Transverse colon (tissue), 3 donors: ENCODE results near the gene SIT1.

Experiments used
- POLR2A ChIP-seq: fragments of 450-650 bp; IDR thresholded peaks from one replicate; pipeline ENCODE4 v1.6.1; 2016; ENCODE audit warnings: antibody characterized with exemption, mild to moderate bottlenecking, moderate library complexity
- TF ChIP-seq, protein P1 (sequence below), 5 experiments: fragments of 200-600 bp in 3 of 5; fragments of 450-650 bp in 2 of 5; sonication (generic) in 3 of 5; IDR thresholded peaks; 1 replicate in 2 of 5; 2 replicates in 3 of 5; pipeline ENCODE4 v1.5.1; 2016 to 2017; ENCODE audit warnings: antibody characterized with exemption in 5 of 5, inconsistent platforms in 3 of 5, mild to moderate bottlenecking in 2 of 5, moderate library complexity in 1 of 5

- TF ChIP-seq, protein P1, sequence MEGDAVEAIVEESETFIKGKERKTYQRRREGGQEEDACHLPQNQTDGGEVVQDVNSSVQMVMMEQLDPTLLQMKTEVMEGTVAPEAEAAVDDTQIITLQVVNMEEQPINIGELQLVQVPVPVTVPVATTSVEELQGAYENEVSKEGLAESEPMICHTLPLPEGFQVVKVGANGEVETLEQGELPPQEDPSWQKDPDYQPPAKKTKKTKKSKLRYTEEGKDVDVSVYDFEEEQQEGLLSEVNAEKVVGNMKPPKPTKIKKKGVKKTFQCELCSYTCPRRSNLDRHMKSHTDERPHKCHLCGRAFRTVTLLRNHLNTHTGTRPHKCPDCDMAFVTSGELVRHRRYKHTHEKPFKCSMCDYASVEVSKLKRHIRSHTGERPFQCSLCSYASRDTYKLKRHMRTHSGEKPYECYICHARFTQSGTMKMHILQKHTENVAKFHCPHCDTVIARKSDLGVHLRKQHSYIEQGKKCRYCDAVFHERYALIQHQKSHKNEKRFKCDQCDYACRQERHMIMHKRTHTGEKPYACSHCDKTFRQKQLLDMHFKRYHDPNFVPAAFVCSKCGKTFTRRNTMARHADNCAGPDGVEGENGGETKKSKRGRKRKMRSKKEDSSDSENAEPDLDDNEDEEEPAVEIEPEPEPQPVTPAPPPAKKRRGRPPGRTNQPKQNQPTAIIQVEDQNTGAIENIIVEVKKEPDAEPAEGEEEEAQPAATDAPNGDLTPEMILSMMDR (IDR thresholded peaks at IDR 0.05), result no peak
- no peak for TF ChIP-seq POLR2A
Observed at GRCh38 chr9:35675204-35675603, 24.5 kb upstream of the SIT1 start.
